HG03469 (cell line): ENCODE results near the gene TELO2.

Source experiments
- ATAC-seq: cut with Tn5 transposase; IDR thresholded peaks from one replicate; pipeline ENCODE4 v1.9.1; 2021; ENCODE audit warnings: mild to moderate bottlenecking, moderate library complexity, moderate number of reproducible peaks; ENCODE audit not compliant: unreplicated experiment

TELO2 gene

DNA sequence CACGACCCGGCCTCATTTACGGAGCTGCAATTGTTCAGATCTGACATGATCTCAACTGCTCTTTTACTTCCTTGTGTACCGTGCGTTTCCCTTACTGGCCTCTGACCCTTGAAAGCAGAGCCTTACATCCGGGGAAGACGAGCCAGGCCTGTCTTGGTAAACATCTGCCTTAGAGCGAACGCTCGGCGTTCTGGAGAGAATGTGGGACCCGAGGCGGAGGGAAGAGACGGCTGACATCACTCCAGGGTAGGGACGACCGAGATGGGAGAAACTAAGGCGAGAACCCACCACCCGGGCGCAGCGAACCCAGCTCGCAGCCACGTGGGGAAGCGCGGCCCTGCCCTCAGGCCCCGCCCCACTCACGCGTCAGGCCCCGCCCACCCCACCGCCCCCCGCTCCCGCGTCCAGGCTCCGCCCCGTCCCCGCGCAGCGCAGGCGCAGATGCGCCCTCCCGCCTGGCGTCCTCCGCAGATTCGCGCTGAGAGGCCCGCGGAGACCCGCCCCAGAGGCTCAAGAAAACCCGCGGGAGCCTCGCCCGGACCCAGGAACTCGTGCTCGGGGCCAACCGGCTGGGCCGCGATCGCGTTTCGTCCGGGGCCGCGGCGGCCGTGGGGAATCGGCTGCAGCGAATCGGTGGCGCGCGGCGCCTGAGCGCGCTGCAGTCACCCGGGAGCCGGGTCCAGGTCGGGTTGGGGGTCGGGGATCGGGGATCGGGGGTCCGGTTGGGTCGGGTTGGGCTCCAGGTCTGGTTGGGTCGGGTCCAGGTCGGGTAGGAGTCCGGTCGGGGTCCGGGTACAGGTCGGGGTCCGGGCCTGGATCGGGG lies at the start of gene TELO2:
TSS of gene TELO2 (plus strand) at position 438 of the 823 bp plus-strand sequence. CDS start 922 bp downstream, outside the sequence.
- ATAC-seq, result no peak

DNA sequence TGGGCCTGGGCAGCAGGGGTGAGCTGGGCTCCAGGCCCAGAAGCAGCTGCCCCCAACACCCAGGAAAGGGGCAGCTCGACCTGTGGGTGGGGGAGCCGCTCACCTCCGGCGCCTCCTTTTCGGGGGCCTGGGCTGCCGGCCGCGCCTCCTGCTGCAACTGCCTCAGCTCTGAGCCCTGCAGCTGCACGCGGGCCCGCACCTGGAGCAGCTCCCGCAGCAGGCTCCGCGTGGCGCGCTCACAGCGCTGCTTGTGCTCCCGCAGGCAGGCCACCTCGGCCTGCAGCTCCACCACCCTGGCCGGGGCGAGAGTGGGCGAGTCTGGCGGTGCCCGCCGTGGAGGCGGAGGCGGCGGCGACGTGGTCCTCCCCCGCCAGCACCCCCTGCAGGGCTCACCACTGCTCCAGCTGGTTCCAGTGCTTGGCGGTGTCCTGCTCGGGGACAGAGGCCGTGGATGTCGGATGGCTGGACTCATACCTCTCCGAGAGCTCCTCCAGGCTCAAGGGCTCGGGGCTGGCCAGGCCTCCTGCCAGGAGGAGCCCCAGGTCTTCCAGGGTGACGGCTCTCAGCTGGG lies 49.7 kb upstream of the TELO2 start:
- ATAC-seq, result no peak

DNA sequence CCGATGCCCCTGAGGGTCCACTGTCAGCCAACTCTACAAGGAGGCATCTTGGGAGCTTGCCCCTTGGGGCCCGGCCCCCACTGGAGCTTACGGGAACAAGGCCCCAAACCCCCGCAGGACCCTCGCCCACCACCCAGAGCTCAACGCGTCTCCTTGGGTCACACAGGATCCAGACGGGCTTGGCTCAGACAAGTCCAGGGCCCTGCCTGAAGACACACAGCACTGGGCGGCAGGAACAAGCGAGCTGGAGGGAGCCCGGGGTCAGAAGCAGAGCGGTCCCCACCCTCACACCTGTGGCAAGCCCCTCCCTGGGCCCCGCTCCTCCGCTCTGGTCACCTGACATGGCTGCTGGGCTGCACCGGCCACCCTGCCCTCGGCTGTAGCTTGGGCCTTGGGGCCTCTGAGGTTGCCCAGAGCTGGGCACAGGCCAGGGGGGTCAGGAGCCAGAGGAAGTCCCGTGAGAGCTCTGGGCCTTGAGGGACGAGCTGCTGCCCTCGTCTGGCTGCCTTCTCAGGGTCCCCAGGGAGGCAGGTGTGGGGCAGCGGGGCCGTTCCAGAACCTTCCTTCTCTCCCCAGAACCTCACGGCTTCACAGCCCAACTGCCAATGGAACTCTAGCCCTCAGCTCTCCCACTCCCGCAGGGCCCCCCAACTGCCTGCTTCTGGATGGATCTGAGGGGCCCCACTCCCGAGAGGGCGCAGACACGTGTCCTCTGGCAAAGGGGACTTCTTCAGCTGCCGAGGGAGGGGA lies 49.0 kb upstream of the TELO2 start, which contains the start of gene CCDC154:
TSS of gene CCDC154 (minus strand) at position 577 of the 750 bp plus-strand sequence. CDS start at position 343, 234 bp downstream.
- ATAC-seq, result no peak

DNA sequence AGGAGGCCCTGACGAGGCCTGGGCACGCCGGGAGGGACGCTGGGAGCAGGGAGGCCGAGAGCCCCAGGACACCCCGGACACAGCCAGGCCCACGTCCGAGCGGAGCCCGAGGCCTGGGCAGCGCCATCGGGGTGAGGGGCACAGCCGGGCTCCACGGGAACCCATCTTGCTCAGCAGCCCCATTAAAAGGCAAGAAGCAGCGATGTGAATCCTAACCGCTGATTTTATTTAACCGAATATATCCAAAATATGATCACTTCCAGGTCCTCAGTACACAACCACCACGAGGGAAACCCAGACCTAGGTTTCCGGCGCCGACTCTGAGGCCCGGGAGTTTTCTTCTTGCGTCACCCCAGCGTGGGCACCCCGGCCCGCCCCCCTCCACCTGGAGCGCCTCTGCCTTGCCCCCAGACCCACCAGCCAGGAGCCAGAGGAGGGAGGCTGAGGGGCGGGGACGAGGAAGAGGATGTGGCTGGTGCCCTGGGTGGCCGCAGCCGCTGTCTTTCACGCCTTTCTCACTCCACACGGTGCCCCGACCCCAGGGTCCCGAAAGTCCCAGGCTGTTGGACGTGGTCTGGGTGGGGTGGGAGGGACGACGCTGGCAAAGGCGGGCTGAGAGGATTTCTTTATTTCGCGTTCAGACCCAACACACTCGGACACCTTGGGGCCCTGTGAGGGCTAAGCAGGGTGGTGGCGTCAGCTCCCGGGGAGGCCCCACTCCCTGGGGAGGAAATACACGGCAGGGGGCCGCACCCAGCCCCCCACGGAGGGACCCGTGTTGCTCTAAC lies 48.2 kb upstream of the TELO2 start:
- no peak for ATAC-seq

DNA sequence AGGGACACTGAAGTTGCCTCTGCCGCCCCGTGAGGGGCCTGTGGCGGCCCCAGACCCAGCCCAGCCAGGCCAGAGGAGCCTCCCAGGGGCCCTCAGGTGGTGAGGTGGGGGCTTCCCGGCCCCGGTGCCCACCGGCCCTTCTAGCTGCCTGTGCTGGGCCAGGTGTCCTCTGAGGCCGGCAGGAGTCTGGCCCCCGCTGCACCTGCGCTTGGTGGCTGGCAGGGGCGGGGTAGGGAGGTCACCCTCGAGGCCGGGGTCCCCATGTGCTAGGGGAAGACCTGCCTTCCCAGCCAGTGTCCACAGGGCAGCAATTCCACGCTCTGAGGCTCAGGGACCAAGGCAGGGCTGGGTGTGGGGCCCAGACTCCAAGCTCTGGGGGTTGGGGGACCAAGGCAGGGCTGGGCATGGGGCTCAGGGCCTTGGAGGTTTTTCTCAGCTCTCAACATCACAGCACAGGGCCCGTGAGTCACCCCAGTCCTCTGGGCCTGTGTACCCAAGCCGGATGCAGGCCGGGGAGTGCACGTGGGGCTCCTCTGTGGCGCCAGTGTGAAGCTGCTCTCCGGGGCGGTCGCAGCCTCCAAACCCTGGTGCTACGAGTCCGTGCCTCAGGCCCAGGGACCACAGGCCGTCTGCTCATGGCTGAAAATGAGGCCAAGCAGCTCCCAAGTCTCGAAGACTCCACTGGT lies 47.5 kb upstream of the TELO2 start:
- ATAC-seq, result no peak

DNA sequence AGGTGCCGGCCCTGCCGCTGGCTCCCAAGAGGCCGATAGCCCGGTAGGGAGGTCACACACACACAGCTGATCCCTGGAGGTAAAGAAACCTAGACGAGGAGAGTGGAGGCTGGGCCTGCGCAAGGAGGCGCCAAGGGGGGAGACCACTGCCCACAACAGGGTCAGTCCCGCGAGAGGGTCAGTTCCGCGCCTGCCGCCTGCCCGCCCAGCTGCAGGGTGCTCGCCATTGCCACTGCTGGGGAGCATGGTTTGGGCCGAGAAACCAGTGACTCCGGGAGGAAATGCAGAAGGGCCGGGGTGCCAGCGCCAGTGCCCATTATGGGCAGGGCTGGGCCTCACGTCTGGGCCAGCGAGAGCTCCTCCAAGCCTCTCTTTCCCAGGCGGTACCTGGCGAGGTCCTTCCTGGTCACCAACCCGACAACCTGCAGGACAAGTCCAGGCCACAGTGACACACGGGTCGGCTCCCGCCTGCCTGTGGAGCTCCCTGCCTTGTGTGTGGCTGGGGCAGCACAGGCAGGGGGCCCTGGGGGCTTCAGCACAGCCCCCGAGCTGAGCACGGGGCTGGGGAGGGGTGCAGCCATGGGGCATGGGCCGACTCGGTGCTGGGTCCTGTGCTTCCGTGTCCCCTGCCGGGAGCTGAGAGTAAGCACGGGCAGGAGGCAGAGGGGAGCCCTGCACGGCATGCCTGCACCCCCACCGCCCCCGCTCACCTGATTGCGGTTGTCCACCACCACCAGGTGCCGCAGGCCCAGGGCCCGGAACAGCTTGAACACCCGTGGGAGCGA lies 46.7 kb upstream of the TELO2 start:
- ATAC-seq, result no peak

DNA sequence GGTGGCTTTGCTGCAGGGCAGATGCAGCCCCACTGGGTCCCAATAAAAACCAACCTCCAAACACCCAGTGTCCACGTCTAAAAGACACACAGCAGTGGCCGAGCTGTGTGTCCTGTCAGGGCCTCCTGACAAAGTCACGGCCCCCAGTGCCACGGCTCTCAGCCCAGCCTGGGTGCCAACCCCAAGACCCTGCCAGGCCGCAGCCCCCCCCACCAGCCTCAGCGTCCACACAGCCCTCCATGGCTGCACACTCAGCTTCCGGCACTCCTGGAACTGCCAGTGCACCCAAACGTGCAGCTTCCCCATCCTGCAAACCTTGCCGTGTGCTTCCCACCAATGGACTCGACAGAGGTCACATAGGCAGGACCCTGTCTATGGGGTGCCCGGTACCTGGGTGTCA lies 45.2 kb upstream of the TELO2 start:
- no peak for ATAC-seq

DNA sequence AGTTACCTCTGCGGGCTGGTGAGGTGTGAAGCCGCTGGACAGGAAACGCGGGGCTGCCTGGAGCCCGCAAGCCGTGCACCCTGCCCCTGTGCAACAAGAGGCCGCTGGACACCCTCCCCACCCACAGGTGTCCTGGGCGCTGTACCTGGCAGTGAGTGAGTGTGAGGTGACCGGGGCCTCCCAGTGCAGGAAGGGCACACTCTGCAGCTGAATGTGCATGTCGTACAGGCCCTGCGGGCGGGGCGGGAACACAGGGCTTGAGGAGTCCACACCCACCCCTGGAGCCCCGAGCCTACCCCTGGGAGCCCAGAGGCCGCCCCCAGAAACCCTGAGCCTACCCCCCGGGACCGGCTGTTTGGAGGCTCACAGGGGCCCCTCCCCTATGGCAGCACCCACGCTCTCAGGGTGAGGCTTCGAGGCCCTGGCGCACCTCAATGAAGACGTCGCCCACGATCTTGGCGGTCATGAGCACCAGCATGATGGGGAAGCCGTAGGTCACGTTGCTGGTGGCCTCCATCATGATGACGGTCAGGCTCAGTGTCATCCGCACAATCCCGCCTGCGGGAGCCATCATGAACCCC lies 44.5 kb upstream of the TELO2 start:
- no peak for ATAC-seq

DNA sequence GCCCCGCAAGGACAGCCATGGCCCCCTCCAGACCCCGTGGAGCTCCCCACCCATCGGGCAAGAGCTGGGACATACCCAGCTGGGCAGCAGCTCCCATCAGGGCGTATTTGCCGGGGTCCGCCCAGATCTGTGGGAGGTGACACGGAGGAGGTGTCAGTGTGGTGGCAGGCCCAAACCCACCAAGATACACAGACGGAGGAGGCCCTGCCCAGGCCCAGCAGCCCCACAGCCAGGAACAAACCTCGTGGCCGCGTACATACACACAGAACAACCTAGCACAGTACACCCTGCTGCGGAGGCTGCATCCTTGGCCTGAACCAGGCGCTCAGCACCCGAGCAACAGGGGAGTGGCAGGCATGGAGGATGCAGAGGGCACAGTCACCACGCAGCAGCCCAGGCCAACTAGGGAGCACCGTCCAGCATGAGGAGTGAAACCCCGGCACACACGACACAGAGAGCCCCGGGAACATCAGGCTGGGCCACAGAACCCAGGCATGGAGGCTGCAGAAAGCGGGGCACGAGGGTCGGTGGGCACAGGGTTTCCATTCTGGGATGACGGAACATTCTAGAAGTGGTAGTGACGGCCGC lies 43.9 kb upstream of the TELO2 start:
- ATAC-seq, result no peak

DNA sequence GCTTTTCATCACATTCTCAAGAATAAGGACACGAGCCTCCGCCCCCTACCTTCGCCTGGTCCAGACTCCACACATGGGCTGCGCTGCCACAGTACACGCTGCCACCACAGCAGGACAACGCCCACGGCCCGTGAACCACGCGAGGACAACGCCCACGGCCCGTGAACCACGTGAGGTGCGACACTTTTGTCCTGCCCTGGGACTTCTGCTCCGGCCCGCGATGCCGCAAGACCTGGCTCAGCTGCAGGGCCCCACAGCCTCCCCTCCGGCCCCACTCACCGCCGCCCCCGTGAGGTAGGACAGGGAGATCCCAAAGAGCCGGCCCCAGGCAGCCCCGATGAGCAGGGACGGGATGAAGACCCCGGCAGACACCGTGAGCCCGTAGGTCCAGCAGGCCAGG lies 42.9 kb upstream of the TELO2 start:
- no peak for ATAC-seq

DNA sequence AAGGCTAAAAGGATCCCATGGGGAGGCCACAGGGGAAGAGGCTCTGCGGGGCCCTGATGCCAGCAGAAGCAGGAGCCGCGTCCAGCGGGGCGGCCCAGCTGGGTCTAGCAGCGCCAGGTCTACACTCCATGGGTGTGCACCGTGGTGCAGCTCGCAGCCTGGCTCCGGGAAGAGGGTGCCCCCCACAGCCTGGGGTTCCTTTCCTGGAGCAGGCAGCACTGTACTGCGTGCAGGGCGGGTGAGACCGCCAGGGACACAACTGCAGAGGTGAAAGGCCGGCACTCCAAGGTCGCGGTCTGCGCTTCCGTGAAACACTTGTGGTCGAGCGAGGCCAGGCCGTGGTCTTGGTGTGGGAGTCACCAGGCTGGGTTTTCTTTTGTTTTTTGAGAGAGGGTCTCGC lies 42.3 kb upstream of the TELO2 start:
- no peak for ATAC-seq

DNA sequence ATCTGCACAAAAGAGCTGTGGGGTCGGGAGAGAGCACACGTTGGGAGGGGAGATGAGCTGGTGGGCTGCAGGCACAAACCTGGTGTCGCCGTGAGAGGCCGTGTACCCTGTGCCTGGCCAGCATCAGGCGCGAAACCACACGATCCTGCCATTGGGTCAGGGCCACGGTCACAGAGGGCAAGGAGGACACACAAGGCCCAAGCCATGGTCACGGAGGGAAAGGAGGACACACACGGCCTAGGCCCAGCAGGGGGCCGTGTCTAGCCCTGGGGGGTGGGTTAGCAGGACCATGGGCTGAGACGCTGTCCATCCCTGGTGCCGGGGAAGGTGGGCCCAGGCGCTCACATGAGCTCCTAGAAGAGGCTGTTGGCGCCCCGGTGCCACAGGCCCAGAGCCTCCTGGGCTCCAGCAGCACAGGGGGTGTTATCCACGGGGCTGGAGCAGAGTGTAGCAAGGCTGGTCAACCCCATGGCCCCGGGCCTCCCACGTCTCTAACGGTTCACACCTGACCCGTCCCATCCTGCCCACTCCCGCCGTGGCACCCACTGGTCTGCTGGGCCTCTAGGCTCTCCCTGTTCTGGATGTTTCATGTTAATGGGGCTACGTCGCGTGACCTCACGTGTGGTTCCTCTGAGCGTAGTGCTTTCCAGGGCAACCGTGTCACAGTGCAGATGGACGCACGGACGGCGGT lies 41.3 kb upstream of the TELO2 start:
- ATAC-seq, result no peak

DNA sequence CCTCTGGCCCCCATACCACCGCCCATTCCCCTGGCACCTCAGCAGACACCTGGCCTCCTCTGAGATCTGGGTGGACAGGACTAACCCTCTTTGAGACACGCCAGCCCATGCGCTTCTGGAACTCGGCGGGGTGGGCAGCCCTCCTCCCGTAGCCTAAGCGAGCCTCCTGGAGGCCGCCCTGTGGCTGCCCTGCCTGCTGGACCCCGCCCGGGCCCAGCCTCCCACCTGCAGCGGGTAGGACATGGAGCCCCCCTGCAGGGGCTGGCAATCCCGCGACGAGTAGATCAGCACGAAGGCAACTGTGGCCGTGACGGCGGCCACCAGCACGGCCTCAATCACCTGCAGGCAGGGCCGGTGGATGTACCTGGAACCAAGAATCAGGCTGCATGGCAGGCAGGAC lies 40.6 kb upstream of the TELO2 start:
- no peak for ATAC-seq

DNA sequence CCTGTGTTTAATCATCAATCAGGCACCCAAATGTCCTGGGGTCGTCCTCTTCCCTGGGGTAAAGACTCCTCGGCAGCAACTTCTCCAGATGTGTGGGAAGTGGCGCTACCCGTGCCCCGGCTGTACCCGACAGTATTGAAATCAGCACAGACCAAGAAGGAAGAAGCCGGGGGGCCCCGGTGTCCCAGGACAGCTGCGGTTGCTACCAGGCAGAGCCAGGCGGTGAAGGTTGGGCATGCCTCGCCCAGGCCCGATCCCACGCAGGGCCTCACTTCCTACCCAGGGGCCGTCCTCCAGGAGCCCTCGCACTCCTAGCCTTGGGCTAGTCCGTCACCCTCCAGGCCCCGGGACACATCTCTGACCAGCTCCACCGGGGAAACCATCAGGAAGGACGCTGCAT lies 39.8 kb upstream of the TELO2 start:
- ATAC-seq, result no peak

DNA sequence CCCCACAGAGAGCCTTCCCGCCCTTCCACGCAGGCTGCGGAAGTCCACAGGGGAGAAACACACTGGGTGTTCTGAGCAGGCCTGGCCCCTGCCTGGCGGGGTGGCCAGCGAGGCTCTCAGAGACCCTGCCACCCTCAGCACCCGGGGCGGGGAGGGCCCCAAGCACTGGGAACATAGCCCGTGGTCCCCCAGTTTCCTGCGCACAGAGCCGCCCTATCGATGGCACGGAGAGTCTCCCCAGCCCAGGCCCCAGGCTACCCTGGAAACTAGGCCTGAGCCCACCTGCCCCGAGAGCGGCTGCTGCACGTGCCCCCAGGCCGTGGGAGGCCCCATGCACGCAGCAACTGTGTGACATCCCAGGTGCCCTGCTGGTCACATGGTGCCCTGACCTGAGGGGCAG lies 38.6 kb upstream of the TELO2 start:
- ATAC-seq, result no peak

DNA sequence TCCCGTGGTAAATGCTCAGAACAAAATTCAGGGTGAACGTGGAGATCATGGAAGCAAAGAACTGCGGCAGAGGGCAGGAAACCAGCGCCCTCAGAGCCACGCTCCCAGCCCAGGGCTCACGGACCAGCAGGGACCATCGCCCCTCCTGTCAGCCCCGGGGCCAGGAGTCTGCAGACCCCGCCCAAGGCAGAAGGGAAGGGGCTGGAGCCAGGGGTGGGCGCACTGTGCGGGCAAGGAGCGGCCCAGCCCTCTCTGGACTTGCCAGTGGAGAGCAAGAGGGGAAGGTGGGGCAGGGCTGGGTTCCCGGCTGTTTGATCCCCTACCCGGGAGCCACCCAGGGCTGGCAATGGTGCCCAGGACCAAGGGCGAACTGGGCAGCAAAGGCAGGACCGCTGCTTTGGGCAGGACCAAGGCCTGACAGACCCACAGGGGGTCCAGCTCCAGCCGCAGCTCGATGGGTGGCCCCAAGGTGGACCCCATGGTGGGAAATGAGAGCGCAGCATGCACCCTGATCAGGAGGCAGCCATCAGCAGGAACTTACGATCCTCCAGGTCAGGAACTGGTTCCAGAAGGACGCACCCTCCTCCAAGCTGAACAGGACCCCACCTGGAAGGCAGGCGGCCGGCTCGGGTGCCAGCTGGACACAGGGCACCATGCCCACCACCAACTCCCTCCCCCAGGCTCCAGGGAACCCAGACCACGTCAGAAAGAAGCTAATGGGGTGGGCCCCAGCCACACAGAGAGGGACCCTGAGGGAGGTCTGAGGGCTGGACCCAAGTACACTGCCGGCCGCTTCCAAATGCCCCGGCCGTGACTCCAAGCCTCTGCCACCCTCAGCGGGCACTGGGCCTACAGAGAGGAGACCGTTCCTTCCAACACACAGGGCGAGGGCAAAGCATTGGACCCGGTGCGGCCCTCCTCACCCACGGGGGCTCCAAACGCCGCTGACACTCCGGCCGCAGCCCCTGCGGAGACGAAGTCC lies 37.7 kb upstream of the TELO2 start:
- ATAC-seq, result no peak

DNA sequence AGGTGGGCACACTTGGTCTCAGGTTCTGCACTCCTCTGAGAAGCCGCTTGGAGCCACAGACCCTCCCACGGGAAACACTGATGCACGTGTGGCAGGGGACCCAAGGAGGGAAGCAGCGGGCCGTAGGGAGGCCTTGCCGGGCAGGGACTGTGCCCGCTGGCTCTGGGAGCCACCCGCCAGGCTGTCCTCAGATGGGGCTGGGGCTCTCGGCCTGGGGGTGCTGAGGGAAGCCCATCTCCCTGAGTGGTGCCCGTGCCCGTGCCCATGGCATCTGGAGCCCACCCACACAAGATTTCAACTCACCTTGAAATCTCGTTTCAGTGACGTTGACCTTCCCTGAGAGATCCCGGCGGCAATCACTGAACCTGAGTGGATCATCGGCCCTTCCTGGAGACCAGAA lies 36.2 kb upstream of the TELO2 start:
- ATAC-seq, result no peak
